Stimulated activated CD4-positive, alpha-beta T cell treated with anti-CD3 and anti-CD28 coated beads, Interleukin-15, amount 100 ng/mL, for 1 hour (primary cell): ENCODE data around the gene KIAA1958.

ENCODE experiments used
- DNase-seq, 2 donors: peaks; one replicate each; pipeline ENCODE4 v3.0.0-alpha.2; 2020; ENCODE audit warnings: low read depth in 1 of 2, low spot score in 1 of 2

Gene KIAA1958

DNA sequence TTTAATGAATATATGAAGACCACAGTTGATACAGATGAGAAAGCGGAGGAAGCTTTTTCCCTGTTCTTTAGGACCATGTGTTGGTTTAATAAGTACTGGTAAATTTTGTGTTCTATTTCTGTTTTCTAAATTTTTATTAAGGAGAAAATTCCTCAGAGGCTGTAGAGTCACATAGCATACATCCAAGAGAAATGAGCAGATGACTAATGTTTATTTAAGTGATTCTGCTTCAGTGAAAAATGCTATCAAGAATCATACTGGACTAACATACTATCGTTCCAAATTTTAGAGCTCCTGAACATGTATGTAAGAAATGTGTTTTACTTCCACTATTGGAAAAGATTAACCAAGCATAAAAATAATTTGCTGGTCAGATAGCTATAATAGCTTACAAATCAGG is 115.0 kb downstream of the KIAA1958 start:
- no peak for DNase-seq

DNA sequence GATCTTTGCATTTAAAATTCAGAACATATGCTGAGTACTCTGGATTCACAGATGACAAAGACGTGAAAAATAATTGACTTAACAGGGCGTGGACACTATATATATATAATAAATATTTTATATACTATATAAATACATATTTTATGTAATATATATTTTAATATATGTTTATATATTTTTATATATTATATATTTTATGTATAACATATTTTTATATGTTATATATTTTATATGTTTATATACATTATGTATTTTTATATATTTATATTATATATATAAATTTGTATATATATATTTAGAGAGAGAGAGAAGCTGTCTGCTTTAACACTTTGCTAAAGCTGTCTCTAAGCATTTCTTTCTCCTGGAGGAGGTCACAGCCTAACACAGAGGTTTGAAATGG is 118.2 kb downstream of the KIAA1958 start:
- no peak for DNase-seq

DNA sequence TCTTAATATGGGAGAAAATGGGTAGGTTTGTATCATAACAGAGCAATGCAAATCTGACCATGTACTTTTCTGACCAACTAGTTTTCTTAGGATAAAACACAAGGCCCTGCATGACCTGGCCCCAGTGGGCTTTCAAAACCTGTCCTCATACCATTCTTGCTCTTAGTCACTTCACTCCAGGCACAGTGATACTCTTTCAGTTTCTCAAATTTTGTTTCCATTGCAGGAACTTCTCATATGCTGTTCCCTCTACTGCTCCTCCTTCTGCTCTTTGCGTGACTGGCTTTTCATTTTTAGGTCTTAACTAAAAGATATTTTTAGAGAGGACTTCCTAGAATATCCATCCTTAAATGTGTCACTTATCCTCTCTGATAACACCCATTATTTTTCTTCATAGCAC is 118.9 kb downstream of the KIAA1958 start:
- DNase-seq = no peak

- no peak for DNase-seq
Observed at GRCh38 chr9:112605963-112606699, 119.5 kb downstream of the KIAA1958 start.

GRCh38 chr9:112608851-112609250 is 122.2 kb downstream of the KIAA1958 start:
- DNase-seq = no peak

DNA sequence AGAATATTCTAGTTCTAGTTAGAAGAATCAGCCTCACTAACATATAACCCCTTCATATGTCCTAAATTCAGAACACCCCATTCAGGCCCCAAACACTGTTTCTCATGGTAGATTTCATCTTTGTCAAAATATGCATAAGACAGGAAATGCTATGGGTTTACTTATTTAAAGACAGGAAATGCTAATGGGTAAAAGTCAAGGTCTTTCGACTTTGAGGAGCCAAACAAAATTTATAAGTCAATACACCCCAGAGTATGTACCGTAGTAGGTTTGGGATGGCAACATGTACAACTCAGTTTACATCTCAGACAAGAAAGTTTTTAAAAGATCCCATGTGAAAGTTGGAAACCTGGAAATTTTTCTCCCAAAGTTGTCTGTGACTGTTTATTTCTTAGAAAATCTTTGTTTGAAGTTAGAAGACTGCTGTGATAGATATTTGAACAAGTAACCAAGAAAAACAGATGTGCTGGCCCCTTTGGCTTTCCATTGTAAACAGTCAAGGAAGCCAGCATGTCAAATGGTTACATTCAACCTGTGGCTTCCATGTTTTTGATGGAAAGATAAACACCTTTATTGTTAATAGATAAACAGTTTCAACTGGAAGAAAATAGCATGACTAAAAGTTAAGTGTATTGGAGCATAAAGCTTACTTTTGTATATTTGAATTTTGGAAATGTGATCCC is 129.1 kb downstream of the KIAA1958 start:
- DNase-seq = no peak

GRCh38 chr9:112617371-112617770 is 130.7 kb downstream of the KIAA1958 start:
- no peak for DNase-seq

DNA sequence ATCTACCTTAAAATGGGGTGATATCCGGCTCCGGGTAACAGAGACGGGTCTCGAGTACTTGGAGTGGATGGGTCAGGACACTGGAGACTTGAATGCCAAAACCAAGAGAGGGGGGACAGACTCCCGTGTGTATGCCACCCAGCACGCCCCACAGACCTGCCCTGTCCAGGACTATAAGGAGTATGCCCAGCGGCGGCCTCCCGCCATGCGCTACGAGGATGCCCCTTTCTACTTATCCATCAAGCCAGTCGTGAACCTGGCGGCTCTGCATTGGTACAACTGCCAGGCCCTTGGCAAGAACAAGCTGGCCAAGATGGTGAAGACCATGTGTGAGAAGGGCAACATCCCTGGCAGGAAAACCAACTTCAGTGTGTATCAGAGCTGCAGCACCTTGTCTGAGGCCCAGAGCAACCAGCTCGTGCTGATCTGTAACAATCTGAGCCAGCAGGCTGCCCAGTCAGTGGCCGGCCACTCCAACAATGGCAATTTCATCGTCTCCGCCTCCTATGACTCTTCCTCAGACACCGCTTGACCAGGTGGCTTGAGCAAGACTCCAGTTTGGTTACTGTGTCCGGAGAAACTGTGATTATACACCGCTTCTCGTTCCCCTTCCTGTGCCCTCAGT is 131.9 kb downstream of the KIAA1958 start:
- DNase-seq = no peak

DNA sequence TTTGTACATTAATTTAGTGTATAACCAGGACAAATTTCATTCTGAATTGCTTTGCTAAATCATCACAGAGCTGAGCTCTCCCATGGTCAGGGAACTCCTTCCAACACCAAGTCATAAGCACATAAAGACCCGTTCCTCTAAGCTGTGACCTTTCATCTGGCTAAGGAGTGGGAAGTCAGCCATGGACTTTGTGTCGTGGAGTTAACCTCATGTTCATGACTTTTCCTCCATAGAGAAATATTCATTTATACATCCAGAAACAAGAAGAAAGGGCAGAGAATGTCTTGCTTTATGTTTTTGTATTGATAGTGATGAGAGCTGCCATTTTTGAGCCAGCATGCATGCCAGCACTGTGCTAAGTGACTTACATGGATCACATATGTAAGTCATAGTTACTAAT is 133.8 kb downstream of the KIAA1958 start:
- no peak for DNase-seq

DNA sequence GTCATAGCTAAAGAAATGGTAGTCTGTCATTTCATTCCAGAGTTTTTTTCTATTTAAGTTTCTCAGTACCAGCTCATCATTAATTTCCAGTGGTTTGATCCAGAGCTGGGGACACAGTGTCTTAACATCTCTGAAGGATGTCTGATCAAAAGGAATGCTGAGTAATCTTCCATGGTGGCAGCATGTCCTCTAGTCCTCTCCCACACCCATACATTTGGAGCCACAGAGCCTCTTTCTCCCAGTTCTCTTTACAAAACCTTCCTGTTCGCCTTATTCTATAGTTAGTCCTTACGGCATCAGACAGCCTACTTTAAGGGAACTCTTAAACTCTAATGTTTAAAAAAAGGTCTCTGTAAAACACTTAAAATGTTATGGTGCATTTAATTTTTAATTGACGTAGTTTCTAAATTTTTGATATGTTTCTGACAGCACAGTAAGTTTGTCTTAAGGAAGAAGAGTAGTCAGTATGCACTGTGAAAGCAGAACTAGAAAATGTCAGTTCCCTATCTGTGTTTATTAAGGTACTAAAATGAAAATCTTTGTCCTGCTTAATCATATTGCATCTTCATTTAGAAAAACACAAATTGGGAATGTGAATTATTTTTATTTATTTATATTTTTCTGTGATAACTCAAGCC is 134.5 kb downstream of the KIAA1958 start:
- no peak for DNase-seq

DNA sequence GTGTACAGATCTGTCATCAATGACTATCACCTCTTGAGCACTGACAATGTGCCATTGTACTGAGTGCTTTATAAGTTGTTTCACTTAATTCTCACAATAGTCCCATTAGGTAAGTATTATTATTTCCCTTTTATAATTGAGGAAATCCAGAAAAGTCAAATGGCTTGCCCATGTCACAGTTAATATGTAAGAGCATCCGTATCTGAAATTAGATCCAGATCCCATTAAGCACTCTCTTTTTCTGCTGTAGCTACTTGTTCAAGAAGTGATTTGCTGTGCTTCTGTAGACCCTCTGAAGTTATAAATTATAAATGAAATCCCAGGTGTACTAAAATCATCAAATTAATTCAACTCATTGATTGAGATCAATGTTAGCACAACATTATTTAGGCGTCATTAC is 136.6 kb downstream of the KIAA1958 start:
- no peak for DNase-seq

GRCh38 chr9:112624711-112625707 is 138.4 kb downstream of the KIAA1958 start:
- DNase-seq = no peak

- no peak for DNase-seq
Observed at GRCh38 chr9:112629671-112630485, 143.3 kb downstream of the KIAA1958 start.

DNA sequence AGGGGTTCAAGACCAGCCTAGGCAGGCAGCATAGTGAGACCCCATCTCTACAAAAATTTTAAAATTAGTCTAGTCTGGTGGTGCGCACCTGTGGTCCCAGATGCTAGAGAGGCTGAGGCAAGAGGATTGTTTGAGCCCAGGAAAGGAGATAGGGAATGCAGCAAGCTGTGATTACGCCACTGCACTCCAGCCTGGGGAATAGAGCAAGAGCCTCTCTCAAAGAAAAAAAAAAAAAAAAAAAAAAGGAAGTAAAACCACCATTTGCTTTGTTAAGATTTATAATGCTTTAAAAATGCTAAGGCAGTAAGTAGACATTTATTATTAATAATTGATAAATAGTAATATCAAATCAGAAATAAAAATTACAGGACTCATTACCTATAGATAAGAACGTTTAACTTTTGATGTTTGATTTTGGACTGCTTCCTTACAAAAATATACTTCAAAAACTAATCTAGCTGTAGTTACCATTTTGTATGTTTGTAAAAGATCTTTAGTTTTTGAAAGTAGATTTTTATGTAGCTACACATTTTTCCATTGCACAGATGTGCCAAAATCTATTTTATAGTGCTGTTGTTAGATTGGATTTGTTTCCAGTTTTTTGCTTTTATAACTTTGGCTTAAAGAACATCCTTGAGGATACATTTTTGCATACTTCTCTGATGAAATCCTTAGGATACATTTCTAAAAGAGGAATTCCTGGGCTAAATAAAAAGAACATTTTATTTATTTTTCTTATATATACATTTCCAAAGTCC is 144.9 kb downstream of the KIAA1958 start:
- no peak for DNase-seq

- DNase-seq = no peak
Observed at GRCh38 chr9:112640311-112640710, 153.7 kb downstream of the KIAA1958 start.

GRCh38 chr9:112642126-112642525 is 155.5 kb downstream of the KIAA1958 start:
- DNase-seq = no peak

DNA sequence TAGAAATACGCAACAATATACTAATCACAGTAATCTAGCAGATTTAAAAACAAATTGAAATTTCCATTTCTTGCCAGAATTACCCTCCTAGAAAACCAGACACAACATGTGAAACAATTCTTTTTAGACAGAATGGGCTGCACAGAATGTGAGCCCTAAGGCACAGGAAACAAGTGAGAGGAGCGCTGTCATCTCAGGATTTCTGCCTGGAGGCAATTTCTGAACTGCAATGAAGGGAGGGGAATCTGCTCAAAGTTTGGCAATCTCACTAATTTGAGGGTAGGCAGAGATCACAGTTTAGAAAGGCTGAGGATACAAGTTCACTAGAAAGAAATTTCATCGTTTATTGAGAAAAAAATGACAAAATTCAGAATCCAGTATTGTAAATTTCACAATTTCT is 161.0 kb downstream of the KIAA1958 start:
- no peak for DNase-seq

- DNase-seq = no peak
Observed at GRCh38 chr9:112648624-112649023, 162.0 kb downstream of the KIAA1958 start.

DNA sequence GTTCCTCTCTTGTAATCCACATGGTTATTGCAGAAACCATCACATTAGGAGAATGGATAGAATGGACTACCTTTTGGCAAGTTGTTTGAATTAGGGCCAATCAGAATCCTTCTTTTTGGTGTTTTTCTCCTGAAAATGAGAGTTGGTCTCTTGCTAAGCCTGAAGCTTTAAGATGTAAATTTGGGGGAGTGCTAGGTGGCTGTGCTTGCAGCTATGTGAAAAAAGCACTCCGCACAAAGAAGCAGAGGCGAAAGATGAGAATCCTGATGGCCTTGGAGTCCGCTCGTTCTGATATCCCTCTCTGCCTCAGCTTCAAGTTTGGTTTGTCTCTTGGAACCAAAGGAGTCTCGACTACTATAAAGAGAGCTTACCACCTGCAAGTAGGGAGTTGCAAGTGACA is 167.7 kb downstream of the KIAA1958 start:
- DNase-seq = no peak
